H1 (cell line): ENCODE data around the gene DCAF6. TPM values are rescaled to one million over a fixed set of nuclear protein-coding genes. Genes with fewer than 3 reads are reported as not detected.

Experiments
- CTCF ChIA-PET: fragments of 300-600 bp; sonication (Branson Sonifier 250); formaldehyde crosslinking; loops from one replicate; lab custom pipeline; 2021; ENCODE audit not compliant: partially characterized antibody; lab: Charles Lee
- POLR2A ChIA-PET: fragments of 300-600 bp; sonication (Branson Sonifier 250); formaldehyde crosslinking; loops from one replicate; lab custom pipeline; 2021; ENCODE audit warnings: inconsistent platforms; ENCODE audit not compliant: partially characterized antibody; lab: Charles Lee
- DNase-seq, 2 experiments: peaks; one replicate each; pipeline versions ENCODE4 v3.0.0 to v3.0.0-alpha.2; 2010 to 2022; ENCODE audit warnings: low spot score in 2 of 2, low read depth in 1 of 2, mixed read lengths in 1 of 2
- FAIRE-seq: peaks from 2 replicates; lab custom pipeline; 2011; peaks lifted over from hg19 to GRCh38; lab: Jason Lieb, UNC
- H2AFZ ChIP-seq: 2 replicates; pipeline ENCODE4 v1.8.1; 2012; ENCODE audit warnings: low read length, inconsistent platforms
- H2AK5ac ChIP-seq: 2 replicates; pipeline ENCODE4 v1.6.1; 2013; ENCODE audit warnings: low read depth, low read length
- H2BK120ac ChIP-seq: replicated peaks from 2 replicates; pipeline ENCODE3; 2013; ENCODE audit warnings: low read depth, low read length, inconsistent platforms
- H2BK12ac ChIP-seq: 2 replicates; pipeline ENCODE4 v1.6.1; 2013; ENCODE audit warnings: low read depth, low read length
- H2BK15ac ChIP-seq: 2 replicates; pipeline ENCODE4 v1.6.1; 2013; ENCODE audit warnings: low read length
- H2BK20ac ChIP-seq: 2 replicates; pipeline ENCODE4 v1.6.1; 2013; ENCODE audit warnings: low read length
- H2BK5ac ChIP-seq: 2 replicates; pipeline ENCODE4 v1.6.1; 2013; ENCODE audit warnings: low read depth, low read length
- H3K14ac ChIP-seq: 2 replicates; pipeline ENCODE4 v1.6.1; 2013; ENCODE audit warnings: inconsistent platforms; ENCODE audit not compliant: insufficient read length
- H3K18ac ChIP-seq: 2 replicates; pipeline ENCODE4 v1.6.1; 2013; ENCODE audit warnings: low read length; ENCODE audit errors: extremely low read depth
- H3K23ac ChIP-seq: 2 replicates; pipeline ENCODE4 v1.6.1; 2013; ENCODE audit warnings: inconsistent platforms; ENCODE audit not compliant: insufficient read length
- H3K23me2 ChIP-seq: 2 replicates; pipeline ENCODE4 v1.6.1; 2013; ENCODE audit warnings: low read depth, low read length
- H3K27ac ChIP-seq: 2 replicates; pipeline ENCODE4 v1.6.1; 2011; ENCODE audit warnings: low read depth, low read length, inconsistent platforms
- H3K27me3 ChIP-seq, 4 experiments: replicated peaks in 1 of 4; 1 replicate in 1 of 4; 2 replicates in 3 of 4; pipeline versions ENCODE4 v1.6.1 to v1.8.1; 2011 to 2013; ENCODE audit warnings: low read length in 3 of 4, mild to moderate bottlenecking in 3 of 4, inconsistent platforms in 2 of 4, mixed read lengths in 2 of 4, moderate library complexity in 1 of 4; ENCODE audit not compliant: control insufficient read depth in 3 of 4, insufficient read depth in 3 of 4; ENCODE audit errors: extremely low read depth in 1 of 4
- H3K36me3 ChIP-seq, 4 experiments: 2 replicates each; pipeline versions ENCODE4 v1.6.1 to v1.8.1; 2011 to 2013; ENCODE audit warnings: mild to moderate bottlenecking in 4 of 4, low read length in 3 of 4, moderate library complexity in 2 of 4, control low read depth in 1 of 4, inconsistent platforms in 1 of 4; ENCODE audit not compliant: insufficient read depth in 4 of 4, control insufficient read depth in 2 of 4
- H3K4ac ChIP-seq: replicated peaks from 2 replicates; pipeline ENCODE3; 2013; ENCODE audit warnings: low read length, low read depth, mixed read lengths, inconsistent platforms; ENCODE audit not compliant: insufficient read length
- H3K4me1 ChIP-seq, 4 experiments: replicated peaks in 1 of 4; 1 replicate in 1 of 4; 2 replicates in 3 of 4; pipeline versions ENCODE4 v1.6.1 to v1.8.1; 2011 to 2013; ENCODE audit warnings: low read length in 3 of 4, inconsistent platforms in 2 of 4, mixed read lengths in 1 of 4; ENCODE audit not compliant: insufficient read depth in 4 of 4, control insufficient read depth in 3 of 4
- H3K4me2 ChIP-seq, 2 experiments: 2 replicates each; pipeline versions ENCODE4 v1.6.1 to v1.8.1; 2011 to 2013; ENCODE audit warnings: low read depth in 2 of 2, low read length in 2 of 2, control low read depth in 1 of 2, inconsistent platforms in 1 of 2, mild to moderate bottlenecking in 1 of 2; ENCODE audit not compliant: insufficient read depth in 1 of 2
- H3K4me3 ChIP-seq, 4 experiments: fragments of 200-600, 300-600 bp in 1 of 4; sonication (generic), shearing (Covaris generic), sonication (Bioruptor Twin) in 1 of 4; 2 replicates each; pipeline versions ENCODE4 v1.5.1 to v1.8.1; 2011 to 2016; ENCODE audit warnings: low read length in 4 of 4, low read depth in 3 of 4, control low read depth in 2 of 4, inconsistent platforms in 2 of 4, mild to moderate bottlenecking in 2 of 4, mixed read lengths in 1 of 4, moderate library complexity in 1 of 4; ENCODE audit not compliant: insufficient read depth in 2 of 4; ENCODE audit errors: extremely low read depth in 1 of 4
- H3K56ac ChIP-seq: replicated peaks from 2 replicates; pipeline ENCODE3; 2013; ENCODE audit warnings: low read depth, mild to moderate bottlenecking, mixed read lengths, low read length, inconsistent platforms; ENCODE audit not compliant: insufficient read length
- H3K79me1 ChIP-seq: 2 replicates; pipeline ENCODE4 v1.6.1; 2013; ENCODE audit warnings: low read depth, low read length, control low read depth
- H3K79me2 ChIP-seq, 2 experiments: 2 replicates each; pipeline versions ENCODE4 v1.6.1 to v1.8.1; 2012 to 2013; ENCODE audit warnings: low read length in 2 of 2, mild to moderate bottlenecking in 2 of 2, inconsistent platforms in 1 of 2; ENCODE audit not compliant: insufficient read depth in 2 of 2, control insufficient read depth in 1 of 2
- H3K9ac ChIP-seq, 4 experiments: replicated peaks in 1 of 4; 1 replicate in 1 of 4; 2 replicates in 3 of 4; pipeline versions ENCODE4 v1.6.1 to v1.8.1; 2011 to 2013; ENCODE audit warnings: low read depth in 3 of 4, low read length in 3 of 4, control low read depth in 2 of 4, mild to moderate bottlenecking in 2 of 4, moderate library complexity in 2 of 4, inconsistent platforms in 1 of 4; ENCODE audit errors: extremely low read depth in 1 of 4
- H3K9me3 ChIP-seq, 2 experiments: 2 replicates each; pipeline versions ENCODE4 v1.6.1 to v1.8.1; 2012 to 2013; ENCODE audit warnings: mild to moderate bottlenecking in 2 of 2, moderate library complexity in 2 of 2, control low read depth in 1 of 2, inconsistent platforms in 1 of 2, low read depth in 1 of 2, low read length in 1 of 2, mixed read lengths in 1 of 2; ENCODE audit not compliant: insufficient read depth in 2 of 2
- H4K20me1 ChIP-seq, 2 experiments: replicated peaks in 1 of 2; 2 replicates each; pipeline versions ENCODE3 to v1.8.1; 2011 to 2013; ENCODE audit warnings: inconsistent platforms in 2 of 2, low read length in 2 of 2, mild to moderate bottlenecking in 1 of 2; ENCODE audit not compliant: insufficient read depth in 2 of 2, control insufficient read depth in 1 of 2
- H4K5ac ChIP-seq: 2 replicates; pipeline ENCODE4 v1.6.1; 2013; ENCODE audit warnings: low read length, low read depth, mixed read lengths, inconsistent platforms; ENCODE audit not compliant: insufficient read length
- H4K8ac ChIP-seq: 2 replicates; pipeline ENCODE4 v1.8.0; 2013; ENCODE audit warnings: mild to moderate bottlenecking, moderate library complexity, low read length, inconsistent platforms; ENCODE audit not compliant: insufficient read depth; ENCODE audit errors: extremely low read depth
- H4K91ac ChIP-seq: replicated peaks from 2 replicates; pipeline ENCODE3; 2013; ENCODE audit warnings: low read length, mixed read lengths, inconsistent platforms; ENCODE audit not compliant: insufficient read length
- ATF3 ChIP-seq: IDR thresholded peaks from 2 replicates; pipeline ENCODE4 v1.6.1; 2011; ENCODE audit warnings: low read depth, mild to moderate bottlenecking, low read length; ENCODE audit not compliant: insufficient read depth
- CBX8 ChIP-seq: fragments of 300-800, 300-1000 bp; sonication (generic); IDR thresholded peaks from 2 replicates; pipeline ENCODE4 v1.7.1; 2016; ENCODE audit warnings: low read depth, low read length, borderline replicate concordance
- CEBPB ChIP-seq: IDR thresholded peaks from 2 replicates; pipeline ENCODE4 v1.6.1; 2012; ENCODE audit warnings: low read depth, low read length
- CHD2 ChIP-seq: IDR thresholded peaks from 2 replicates; pipeline ENCODE4 v1.6.1; 2012; ENCODE audit warnings: low read length, improper control_type of control experiment
- CTBP2 ChIP-seq: IDR thresholded peaks from 2 replicates; pipeline ENCODE4 v1.7.0; 2011; ENCODE audit warnings: borderline replicate concordance, mild to moderate bottlenecking, moderate library complexity, mixed read lengths, low read length; ENCODE audit not compliant: insufficient read depth, insufficient read length
- HDAC6 ChIP-seq: IDR thresholded peaks from one replicate; pipeline ENCODE4 v1.7.1; 2012; ENCODE audit warnings: low read depth, mild to moderate bottlenecking, inconsistent platforms, low read length, moderate library complexity
- SUZ12 ChIP-seq: fragments of 200-600 bp; sonication (generic); IDR thresholded peaks from 2 replicates; pipeline ENCODE4 v1.6.1; 2012; ENCODE audit warnings: mild to moderate bottlenecking, inconsistent platforms, low read length, moderate library complexity, mixed read lengths
- TCF12 ChIP-seq: IDR thresholded peaks from 2 replicates; pipeline ENCODE4 v1.6.1; 2011; ENCODE audit warnings: low read depth, mild to moderate bottlenecking, low read length
- YY1 ChIP-seq: IDR thresholded peaks from 2 replicates; pipeline ENCODE4 v1.6.1; 2011; ENCODE audit warnings: low read depth, mild to moderate bottlenecking, low read length
- WGBS, 2 experiments: shearing (Covaris generic) in 1 of 2; methylation state at CpG; one replicate each; pipeline versions ENCODE4 v1.1.6 to v1.1.7; 2013 to 2015; ENCODE audit warnings: low lambda C conversion rate in 2 of 2, mixed read lengths in 2 of 2, inconsistent platforms in 1 of 2, low coverage in 1 of 2, missing lambda C conversion rate in 1 of 2; ENCODE audit not compliant: insufficient replicate concordance in 2 of 2, insufficient coverage in 1 of 2, insufficient read length in 1 of 2; ENCODE audit errors: extremely low coverage in 1 of 2, missing lambda C conversion rate in 1 of 2; 5-methylcytosine and 5-hydroxymethylcytosine counted together
- polyA plus RNA-seq, 7 experiments: library from polyadenylated mRNA; depleted of rRNA in 3 of 7; stranded (reverse) in 5 of 7; unstranded in 2 of 7; fragments of >200 nt in 5 of 7; fragments of 200-250 nt in 2 of 7; gene quantifications; 1 replicate in 5 of 7; 2 replicates in 1 of 7; 4 replicates in 1 of 7; pipeline versions ENCODE4 v1.2.1 to v1.2.3, GENCODE V29; 2011 to 2013; ENCODE audit warnings: missing spikeins in 2 of 7, mixed read lengths in 2 of 7
- total RNA-seq: library from RNA; stranded (reverse); fragmentation: NEBNext Ultra II Directional; extraction: Animal tissue kit (Norgen Biotek cat#: 25700); gene quantifications from 2 replicates; pipeline ENCODE4 v1.2.1, GENCODE V29; 2021

DCAF6 gene
- total and polyA plus RNA-seq, 2 of the 8 experiments (the other 6 are each of a cell fraction or from before 2014, with no cell fraction given): 12.3 to 17.4 TPM

GRCh38 chr1:167913895-167914496 lies 22.5 kb upstream of the DCAF6 start, which contains the start of gene ADCY10:
Gene ADCY10, minus strand, starts transcription at chr1:167914134. Its CDS starts 8,994 bp downstream, at chr1:167905140.
- DNase-seq (no peak), FAIRE-seq (no peak)
- Histone ChIP-seq H4K8ac (no peak within 1 kb of the TSS), H2AK5ac (no peak within 1 kb of the TSS), H3K4me2 (no peak within 1 kb of the TSS), H3K27me3 (no peaks in the 10 kb centered on the region), H2BK5ac (no peak within 1 kb of the TSS; the same call in 1 of the 2 replicates), H4K91ac (no peak within 1 kb of the TSS), H3K9me3 (peaks cover 13 to 16% of the 10 kb centered on the region in 2 experiments), H3K23ac (no peak within 1 kb of the TSS), H2BK15ac (no peak within 1 kb of the TSS), H3K4me3 (no peak within 1 kb of the TSS), H2BK120ac (no peak within 1 kb of the TSS), H3K9ac (no peak within 1 kb of the TSS), H3K27ac (no peak within 1 kb of the TSS), H3K18ac (no peak within 1 kb of the TSS), H3K36me3 (no peaks in the 10 kb centered on the region; a peak in 1 of 8 replicates), H3K23me2 (no peaks in the 10 kb centered on the region), H3K79me2 (no peaks in the 10 kb centered on the region), H2BK20ac (no peak within 1 kb of the TSS; the same call in 1 of the 2 replicates), H2BK12ac (no peak within 1 kb of the TSS), H4K5ac (no peak within 1 kb of the TSS), H2AFZ (no peak within 1 kb of the TSS), H3K14ac (no peak within 1 kb of the TSS), H4K20me1 (no peaks in the 10 kb centered on the region), H3K4me1 (no peaks in the 10 kb centered on the region), H3K56ac (no peak within 1 kb of the TSS), H3K4ac (no peak within 1 kb of the TSS), H3K79me1 (no peaks in the 10 kb centered on the region)
- POLR2A ChIA-PET: interaction anchor here (1.0 to 4.1 kb wide), 4 partner anchors 9 to 102 kb away, joined by 4 to 22 read pairs (median 6); partner anchors contain the start of gene DCAF6
- CTCF ChIA-PET: interaction anchor here (0.8 to 2.0 kb wide), 4 partner anchors 10 to 168 kb away, joined by 3 to 6 read pairs (median 5); no protein-coding TSS in a partner anchor
- 90% methylated on average over 9 of the region's 9 CpGs; no CpG with 5 or more reads in 1 of the 2 experiments for WGBS, 2 experiments
- no peak for TF ChIP-seq ATF3
- no peak for TF ChIP-seq CBX8
- TF ChIP-seq YY1: no peak
- TF ChIP-seq CHD2: no peak
- TF ChIP-seq HDAC6: no peak
- no peak for TF ChIP-seq CEBPB
- no peak for TF ChIP-seq CTBP2
- no peak for TF ChIP-seq SUZ12
- TF ChIP-seq TCF12: no peak
